Activated T-cell treated with anti-CD3 and anti-CD28 coated beads for 4 hours (primary cell): ENCODE data around the gene DBNDD2.

Experiments
- DNase-seq: peaks from one replicate; pipeline ENCODE4 v3.0.0-alpha.2; 2020

DBNDD2 gene

DNA sequence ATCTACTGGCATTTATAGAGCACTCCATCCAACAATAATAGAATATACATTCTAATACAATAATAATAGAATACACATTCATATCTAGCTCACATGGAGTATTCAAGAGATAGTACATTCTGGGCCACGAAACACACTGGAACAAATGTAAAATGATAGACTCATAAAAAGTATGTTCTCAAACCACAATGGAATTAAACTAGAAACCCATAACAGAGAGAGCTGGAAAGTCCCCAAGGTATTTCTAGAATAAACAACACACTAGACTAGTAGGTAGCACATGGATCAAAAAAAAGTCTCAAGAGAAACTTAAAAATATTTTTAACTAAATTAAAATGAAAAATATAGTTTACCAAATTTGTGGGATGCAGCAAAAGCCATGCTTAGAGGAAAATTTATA, 20.8 kb upstream of the DBNDD2 start:
- DNase-seq: no peak

GRCh38 chr20:45390931-45391330, 17.2 kb upstream of the DBNDD2 start:
- DNase-seq: no peak

GRCh38 chr20:45391559-45391958, 16.5 kb upstream of the DBNDD2 start:
- DNase-seq: no peak

DNA sequence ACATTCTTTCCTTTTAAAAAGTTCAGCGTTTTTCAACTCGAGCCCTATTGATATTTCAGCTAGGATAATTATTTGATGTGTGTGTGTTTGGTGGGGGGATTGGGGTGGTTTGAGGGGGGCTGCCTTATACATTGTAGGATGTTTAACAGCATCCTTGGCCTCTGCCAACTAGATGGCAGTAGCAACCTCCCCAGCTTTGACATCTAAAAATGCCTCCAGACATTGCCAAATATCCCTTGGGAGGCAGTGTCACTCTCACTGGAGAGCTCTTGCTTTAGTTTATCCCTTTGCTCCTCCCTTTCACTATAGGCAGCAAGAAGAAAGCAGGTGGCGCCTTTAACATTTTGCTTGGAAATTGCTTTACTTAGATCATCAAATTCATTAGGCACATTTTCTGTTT, 15.4 kb upstream of the DBNDD2 start:
- no peak for DNase-seq

DNA sequence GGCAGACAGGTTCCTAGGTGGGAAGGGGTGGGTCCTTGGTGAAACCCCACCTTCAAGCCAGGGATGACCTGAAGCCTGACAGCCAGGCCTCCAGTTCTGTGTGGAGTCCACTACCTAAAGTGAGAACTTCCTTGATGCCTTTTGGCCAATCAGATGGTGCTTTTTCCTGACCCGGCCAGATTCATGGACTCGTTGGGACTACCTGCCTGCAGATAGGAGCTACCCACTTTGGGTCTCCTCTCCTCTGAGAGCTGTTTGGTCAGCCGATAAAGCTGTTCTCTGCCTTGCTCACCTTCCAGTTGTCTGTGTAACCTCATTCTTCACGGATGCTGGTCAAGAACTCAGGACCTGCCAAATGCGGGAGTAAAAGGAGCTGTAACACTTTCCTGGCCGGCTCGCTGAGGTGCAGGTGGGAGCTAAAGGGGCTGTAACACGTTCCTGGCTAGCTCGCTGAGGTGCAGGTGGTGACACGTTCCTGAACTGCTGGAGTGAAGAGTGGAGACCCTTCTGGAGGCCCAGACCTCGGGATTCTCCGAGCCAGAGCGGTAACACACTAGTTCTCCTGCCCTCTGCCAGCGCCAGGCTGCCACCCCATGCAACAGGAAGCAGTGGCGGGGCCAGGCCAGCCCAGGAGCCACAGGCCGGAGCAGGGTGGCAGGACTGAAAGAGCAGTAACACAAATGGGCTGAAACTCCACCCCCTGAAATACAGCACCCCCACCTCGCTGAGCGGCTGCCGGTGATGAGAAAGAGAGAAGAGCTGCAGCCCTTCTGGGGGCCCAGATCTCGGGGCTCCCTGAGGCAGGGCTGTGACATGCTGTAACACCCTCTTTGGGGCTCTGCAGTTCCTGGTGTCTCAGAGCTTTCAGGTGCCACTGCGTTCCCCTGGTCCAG, 13.6 kb upstream of the DBNDD2 start:
- DNase-seq: no peak

- no peak for DNase-seq
Measured at GRCh38 chr20:45395114-45395415, 13.0 kb upstream of the DBNDD2 start.

GRCh38 chr20:45399018-45399417, 9.1 kb upstream of the DBNDD2 start:
- no peak for DNase-seq

- DNase-seq: no peak
Measured at GRCh38 chr20:45400346-45401031, 7.6 kb upstream of the DBNDD2 start.

GRCh38 chr20:45402946-45403345, 5.1 kb upstream of the DBNDD2 start:
- DNase-seq: no peak

DNA sequence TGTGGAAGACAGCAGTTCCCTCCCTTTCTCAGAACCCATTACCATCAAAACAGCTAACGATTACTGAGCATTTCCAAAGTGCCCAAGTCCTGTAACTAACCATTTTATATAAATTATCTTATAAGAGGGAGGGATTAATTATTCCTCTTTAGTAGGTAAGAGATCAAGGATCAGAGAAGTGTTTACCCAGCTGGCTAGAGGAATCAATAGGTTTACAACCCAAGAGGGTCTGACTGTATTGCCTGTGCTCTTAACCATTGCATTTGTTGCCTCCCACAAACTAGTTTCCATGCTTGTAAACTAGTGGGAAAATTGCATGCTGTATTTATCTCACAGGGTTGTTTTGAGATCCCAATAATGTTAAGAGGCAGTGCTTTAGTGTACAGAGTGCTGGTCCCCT, 3.7 kb upstream of the DBNDD2 start:
- no peak for DNase-seq

DNA sequence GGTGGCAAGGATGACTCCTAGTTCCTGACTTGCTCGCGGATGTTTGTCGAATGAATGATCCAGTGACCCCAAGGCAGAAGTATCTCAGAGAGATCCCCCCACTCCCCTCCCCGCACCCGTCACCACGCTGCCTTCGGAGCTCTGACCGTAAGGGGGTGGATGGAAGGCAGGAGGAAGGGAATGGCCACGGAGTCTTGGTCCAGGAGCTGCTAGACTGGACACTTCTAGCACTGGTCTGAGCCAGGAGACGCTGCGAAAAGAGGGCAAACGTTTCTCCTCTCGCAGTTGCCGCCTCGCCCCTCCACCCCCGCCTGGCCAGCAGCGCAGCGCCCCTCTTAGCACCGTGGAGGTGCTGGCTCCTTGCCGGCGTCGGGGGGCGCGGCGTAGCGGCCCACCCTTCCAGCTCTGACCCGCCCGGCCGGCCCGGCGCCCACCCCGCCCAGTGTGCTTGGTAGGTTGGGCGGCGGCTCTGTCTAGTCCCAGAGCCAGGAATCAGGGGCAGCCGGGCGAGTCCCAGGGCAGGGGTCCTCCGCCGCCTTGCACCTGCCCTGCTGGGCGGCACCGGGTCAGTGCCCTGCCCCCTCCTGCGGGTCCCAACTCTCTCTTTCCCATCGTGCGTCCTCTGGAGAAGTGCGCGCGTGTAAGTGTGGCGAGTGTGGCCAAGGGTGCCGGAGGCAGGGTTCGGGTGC, 2.4 kb upstream of the DBNDD2 start:
- no peak for DNase-seq

DNA sequence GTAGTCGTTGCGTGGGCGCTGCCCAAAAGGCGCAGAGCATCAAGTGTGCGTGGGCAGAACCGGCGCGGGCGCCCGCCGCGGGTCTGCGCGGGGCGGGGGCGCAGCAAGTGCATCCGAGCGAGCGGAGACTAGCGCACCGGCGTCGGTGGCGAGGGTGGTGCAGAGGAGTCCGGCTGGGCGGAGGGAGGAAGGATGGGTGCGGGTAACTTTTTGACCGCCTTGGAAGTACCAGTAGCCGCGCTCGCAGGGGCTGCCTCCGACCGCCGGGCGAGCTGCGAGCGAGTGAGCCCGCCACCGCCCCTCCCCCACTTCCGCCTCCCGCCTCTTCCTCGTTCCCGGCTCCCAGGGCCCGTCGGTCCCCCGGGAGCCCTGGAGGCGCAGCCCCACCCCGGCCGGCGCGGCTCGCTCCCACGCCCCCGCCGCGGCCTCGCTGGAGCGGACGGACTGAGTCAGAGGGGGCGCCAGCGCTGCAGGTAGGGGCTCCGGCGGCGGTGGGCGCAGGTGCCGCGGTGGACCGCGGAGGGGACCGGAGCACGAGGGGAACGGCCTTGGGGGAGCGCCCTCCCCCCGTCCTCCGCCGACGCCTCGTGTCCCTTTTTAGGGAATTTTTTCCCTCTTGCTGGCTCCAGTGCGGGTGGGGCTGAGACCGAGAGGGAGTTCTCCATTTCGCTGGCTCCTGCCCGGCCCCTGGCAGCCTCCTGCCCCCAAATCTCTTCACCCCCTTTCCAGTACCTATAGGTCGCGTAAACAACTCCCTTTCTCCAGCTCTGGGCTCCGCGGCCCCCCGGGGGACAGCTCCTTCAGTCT, 1.6 kb upstream of the DBNDD2 start:
- peak; percentile 57 for DNase-seq

GRCh38 chr20:45407067-45407745, 883 bp upstream of the DBNDD2 start:
- DNase-seq: no peak

DNA sequence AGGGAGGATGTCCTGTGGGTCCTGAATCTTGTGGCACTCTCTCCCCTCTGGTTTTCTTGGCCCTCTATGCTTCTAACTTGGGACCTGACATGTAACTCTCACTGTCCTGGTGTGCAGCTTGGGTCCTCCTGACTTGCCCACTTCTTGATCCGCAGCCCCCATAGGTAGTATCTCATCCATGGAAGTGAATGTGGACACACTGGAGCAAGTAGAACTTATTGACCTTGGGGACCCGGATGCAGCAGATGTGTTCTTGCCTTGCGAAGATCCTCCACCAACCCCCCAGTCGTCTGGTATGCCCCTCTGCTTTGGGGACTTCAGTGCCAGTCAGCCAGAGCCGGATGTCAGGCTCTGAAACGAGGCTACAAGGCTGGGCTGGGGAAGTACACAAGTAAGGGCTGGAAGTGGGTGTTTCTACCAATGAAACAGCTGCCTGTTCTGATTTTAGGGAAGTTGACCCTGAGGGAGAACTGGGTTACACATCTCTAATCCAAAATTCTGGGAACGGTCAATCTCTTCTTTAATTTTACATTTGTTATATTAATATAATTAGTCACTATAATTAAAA, 641 bp downstream of the DBNDD2 start:
- DNase-seq: no peak

DNA sequence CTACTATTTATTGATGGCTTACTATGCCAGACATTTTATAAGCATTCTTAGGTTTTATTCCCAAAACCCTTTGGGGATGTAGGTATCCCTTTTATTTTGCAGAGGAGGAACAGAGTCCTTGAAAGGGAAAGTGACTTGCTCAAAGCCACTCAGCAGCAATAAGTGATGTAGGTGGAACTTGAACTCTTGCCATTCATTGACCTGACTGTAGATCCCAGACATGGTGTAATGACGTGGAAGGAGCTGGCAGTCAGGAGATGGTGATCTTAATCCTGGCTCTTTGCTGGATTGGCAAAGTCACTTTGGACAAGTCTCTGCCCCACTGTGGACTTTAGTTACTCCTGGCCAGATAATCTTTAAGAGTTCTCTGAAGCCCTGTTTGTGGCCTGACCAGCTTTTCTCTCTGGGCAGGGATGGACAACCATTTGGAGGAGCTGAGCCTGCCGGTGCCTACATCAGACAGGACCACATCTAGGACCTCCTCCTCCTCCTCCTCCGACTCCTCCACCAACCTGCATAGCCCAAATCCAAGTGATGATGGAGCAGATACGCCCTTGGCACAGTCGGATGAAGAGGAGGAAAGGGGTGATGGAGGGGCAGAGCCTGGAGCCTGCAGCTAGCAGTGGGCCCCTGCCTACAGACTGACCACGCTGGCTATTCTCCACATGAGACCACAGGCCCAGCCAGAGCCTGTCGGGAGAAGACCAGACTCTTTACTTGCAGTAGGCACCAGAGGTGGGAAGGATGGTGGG, 1.6 kb downstream of the DBNDD2 start:
- DNase-seq: no peak

GRCh38 chr20:45410887-45411286, 2.8 kb downstream of the DBNDD2 start:
- no peak for DNase-seq

GRCh38 chr20:45412653-45413052, 4.6 kb downstream of the DBNDD2 start:
- DNase-seq: no peak

GRCh38 chr20:45413479-45413878, 5.4 kb downstream of the DBNDD2 start:
- DNase-seq: no peak

GRCh38 chr20:45415822-45416637, 7.9 kb downstream of the DBNDD2 start, which contains the start of gene PIGT:
PIGT (plus strand) TSS chr20:45416141; CDS start chr20:45416157, 16 bp downstream.
- peak; percentile 79 for DNase-seq

DNA sequence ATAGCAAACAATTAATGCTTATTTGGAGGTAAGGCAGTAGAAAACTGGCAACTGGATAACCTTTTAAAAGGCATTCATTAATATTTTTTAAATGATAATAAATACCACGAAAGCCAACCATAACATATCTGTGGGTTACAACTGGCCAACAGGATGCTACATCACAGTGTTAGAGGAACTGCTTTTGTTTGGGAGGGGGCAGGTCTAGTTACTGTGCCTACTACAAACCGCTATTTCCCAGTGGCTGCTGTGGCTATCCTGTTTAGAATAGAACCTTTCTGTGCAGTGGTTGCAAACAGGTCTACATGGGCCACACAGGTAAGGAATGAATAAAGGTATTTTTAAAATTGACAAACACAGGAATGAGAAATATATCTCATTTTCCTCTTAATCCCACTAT, 8.8 kb downstream of the DBNDD2 start:
- no peak for DNase-seq
